CD14-positive monocyte (primary cell): Measurements from ENCODE around the gene HTR7. TPM values are rescaled to one million over a fixed set of nuclear protein-coding genes. Genes with fewer than 3 reads are reported as not detected.

Experiments
- DNase-seq, 3 donors: peaks; one replicate each; pipeline ENCODE4 v3.0.0-alpha.2; 2011 to 2022
- H2AFZ ChIP-seq: 2 replicates; pipeline ENCODE4 v1.6.0; 2012; ENCODE audit warnings: mild to moderate bottlenecking, low read depth, low read length, inconsistent platforms; ENCODE audit not compliant: insufficient read depth, poor library complexity, severe bottlenecking
- H3K27ac ChIP-seq, 2 donors: 1 replicate in 1 of 2; 2 replicates in 1 of 2; pipeline ENCODE4 v1.5.1; 2012 to 2013; ENCODE audit warnings: low read length in 2 of 2, control low read depth in 1 of 2, inconsistent platforms in 1 of 2, low read depth in 1 of 2, mild to moderate bottlenecking in 1 of 2
- H3K27me3 ChIP-seq, 2 donors: one replicate each; pipeline versions ENCODE4 v1.6.0 to v1.6.1; 2011 to 2013; ENCODE audit warnings: low read length in 2 of 2; ENCODE audit not compliant: control insufficient read depth in 2 of 2, insufficient read depth in 2 of 2
- H3K36me3 ChIP-seq, 2 donors: replicated peaks in 1 of 2; 1 replicate in 1 of 2; 2 replicates in 1 of 2; pipeline versions ENCODE4 v1.5.1 to v1.6.1; 2012 to 2013; ENCODE audit warnings: low read length in 2 of 2, control low read depth in 1 of 2, inconsistent platforms in 1 of 2, mild to moderate bottlenecking in 1 of 2; ENCODE audit not compliant: insufficient read depth in 2 of 2, control insufficient read depth in 1 of 2
- H3K4me1 ChIP-seq, 2 donors: 1 replicate in 1 of 2; 2 replicates in 1 of 2; pipeline versions ENCODE4 v1.5.1 to v1.6.1; 2012 to 2013; ENCODE audit warnings: low read length in 2 of 2, control low read depth in 1 of 2, inconsistent platforms in 1 of 2, mild to moderate bottlenecking in 1 of 2, moderate library complexity in 1 of 2; ENCODE audit not compliant: insufficient read depth in 2 of 2, control insufficient read depth in 1 of 2
- H3K4me2 ChIP-seq: replicated peaks from 2 replicates; pipeline ENCODE3; 2012; ENCODE audit warnings: low read length, moderate library complexity, mild to moderate bottlenecking; ENCODE audit not compliant: poor library complexity, severe bottlenecking; ENCODE audit errors: extremely low read depth
- H3K4me3 ChIP-seq, 3 experiments: fragments of 200-600 bp in 1 of 3; sonication (generic) in 1 of 3; replicated peaks in 1 of 3; 1 replicate in 2 of 3; 2 replicates in 1 of 3; pipeline ENCODE4 v1.5.1; 2011 to 2013; ENCODE audit warnings: low read length in 3 of 3, mild to moderate bottlenecking in 3 of 3, control low read depth in 2 of 3, low read depth in 2 of 3, inconsistent platforms in 1 of 3, moderate library complexity in 1 of 3
- H3K79me2 ChIP-seq: 2 replicates; pipeline ENCODE4 v1.6.0; 2012; ENCODE audit warnings: mild to moderate bottlenecking, control low read depth, inconsistent platforms, low read length, moderate library complexity; ENCODE audit not compliant: insufficient read depth
- H3K9ac ChIP-seq: 2 replicates; pipeline ENCODE4 v1.6.0; 2017; ENCODE audit warnings: low read length, mild to moderate bottlenecking; ENCODE audit not compliant: insufficient read depth, poor library complexity, severe bottlenecking
- H3K9me3 ChIP-seq, 2 donors: replicated peaks in 1 of 2; 1 replicate in 1 of 2; 2 replicates in 1 of 2; pipeline versions ENCODE4 v1.5.1 to v1.6.1; 2012 to 2013; ENCODE audit warnings: low read length in 2 of 2, control low read depth in 1 of 2; ENCODE audit not compliant: control insufficient read depth in 1 of 2, insufficient read depth in 1 of 2
- H4K20me1 ChIP-seq: 2 replicates; pipeline ENCODE4 v1.6.0; 2012; ENCODE audit warnings: mild to moderate bottlenecking, low read length, control low read depth, moderate library complexity; ENCODE audit not compliant: insufficient read depth
- H3K27ac Mint-ChIP-seq, 7 donors: one replicate each; pipeline ENCODE4 v1.8.0; 2020; ENCODE audit warnings: mild to moderate bottlenecking in 7 of 7, mixed read lengths in 7 of 7, moderate library complexity in 6 of 7, inconsistent platforms in 2 of 7
- H3K27me3 Mint-ChIP-seq, 3 donors: one replicate each; pipeline ENCODE4 v1.8.0; 2021 to 2022; ENCODE audit warnings: low read depth in 3 of 3, mild to moderate bottlenecking in 3 of 3, mixed read lengths in 3 of 3, moderate library complexity in 3 of 3, inconsistent platforms in 1 of 3
- H3K36me3 Mint-ChIP-seq, 2 donors: one replicate each; pipeline ENCODE4 v1.8.0; 2020; ENCODE audit warnings: mixed read lengths in 2 of 2, inconsistent platforms in 1 of 2, mild to moderate bottlenecking in 1 of 2
- H3K4me1 Mint-ChIP-seq: one replicate; pipeline ENCODE4 v1.8.0; 2020; ENCODE audit warnings: mild to moderate bottlenecking, mixed read lengths
- H3K4me3 Mint-ChIP-seq, 2 donors: one replicate each; pipeline ENCODE4 v1.8.0; 2020; ENCODE audit warnings: mild to moderate bottlenecking in 2 of 2, mixed read lengths in 2 of 2, moderate library complexity in 1 of 2
- H3K9me3 Mint-ChIP-seq, 7 donors: one replicate each; pipeline ENCODE4 v1.8.0; 2020 to 2022; ENCODE audit warnings: mixed read lengths in 7 of 7, mild to moderate bottlenecking in 6 of 7, moderate library complexity in 6 of 7, inconsistent platforms in 2 of 7
- WGBS: methylation state at CpG from one replicate; pipeline ENCODE4 v1.1.5; 2013; ENCODE audit warnings: missing lambda C conversion rate; ENCODE audit not compliant: insufficient coverage; 5-methylcytosine and 5-hydroxymethylcytosine counted together
- intact Hi-C, 2 donors: fragments of 100-400 bp; cut with micrococcal nuclease; formaldehyde crosslinking; loops; one replicate each; pipeline versions ENCODE4 v1.15.0 to v1.15.1; 2023
- polyA plus RNA-seq, 3 donors: library from polyadenylated mRNA; depleted of rRNA in 1 of 3; unstranded in 2 of 3; stranded (reverse) in 1 of 3; fragments of 300-500 nt in 2 of 3; fragments of >200 nt in 1 of 3; fragmentation: Illumina TruSeq in 2 of 3; gene quantifications; 1 replicate in 2 of 3; 2 replicates in 1 of 3; pipeline ENCODE4 v1.2.3, GENCODE V29; 2012 to 2021
- TF ChIP-seq, protein P1 (sequence below): fragments of 200-600 bp; IDR thresholded peaks from one replicate; pipeline ENCODE4 v1.8.0; 2022; ENCODE audit warnings: antibody characterized with exemption, mild to moderate bottlenecking

Gene HTR7
- polyA plus RNA-seq, 3 donors: 0.95 to 1.6 (median 1.1) TPM

DNA sequence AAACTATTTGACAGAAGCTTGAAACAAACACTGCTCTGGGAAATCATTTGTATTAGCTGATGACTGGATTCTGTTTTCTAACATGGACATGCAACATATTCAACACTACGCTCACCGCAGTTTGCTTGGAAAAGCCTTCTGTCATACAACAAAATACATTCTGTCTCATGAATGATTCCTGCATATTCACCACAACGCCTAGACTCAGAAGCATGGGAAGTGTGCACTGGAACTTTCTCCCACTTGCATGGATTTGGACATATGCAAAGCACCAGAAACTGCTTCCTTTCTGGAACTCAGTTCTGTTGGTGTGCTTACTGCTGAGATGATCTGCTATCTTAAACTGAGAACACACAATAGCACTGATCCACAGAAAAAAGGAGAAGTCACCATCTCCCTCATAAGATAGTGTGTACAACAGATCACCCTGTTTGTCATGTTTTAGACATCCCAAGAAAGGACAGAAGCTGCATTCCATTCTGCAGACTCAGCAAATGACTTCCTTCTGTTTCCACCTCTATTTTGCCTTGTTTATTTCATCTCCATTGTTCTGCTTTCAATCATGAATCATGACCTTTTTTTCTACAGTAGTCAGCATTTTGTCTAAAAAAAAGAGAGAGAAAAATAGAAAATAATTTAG is 115.8 kb downstream of the HTR7 start:
- H2AFZ ChIP-seq: no peak overlapping the region
- WGBS: 100% methylated on average over 2 of the region's 3 CpGs
- no peak overlapping the region for H3K4me2 ChIP-seq
- peaks cover 7% of the 10 kb centered on the region for H3K4me1 Mint-ChIP-seq
- H3K27ac Mint-ChIP-seq: no peak overlapping the region
- no peaks in the 10 kb centered on the region for H3K36me3 ChIP-seq
- H3K4me3 Mint-ChIP-seq: no peak overlapping the region
- H3K9ac ChIP-seq: no peak overlapping the region
- H3K9me3 Mint-ChIP-seq: no peaks in the 10 kb centered on the region
- no peaks in the 10 kb centered on the region for H3K9me3 ChIP-seq
- no peaks in the 10 kb centered on the region for H3K4me1 ChIP-seq
- H3K27me3 Mint-ChIP-seq: peaks cover 0 to 3% (median 0%) of the 10 kb centered on the region in 3 donors
- H3K27me3 ChIP-seq: peaks cover 0 to 5% of the 10 kb centered on the region in 2 donors
- H3K36me3 Mint-ChIP-seq: no peaks in the 10 kb centered on the region
- intact Hi-C loops: no loop called here
- DNase-seq: peak in 1 of 3 donors; percentile 2
- H4K20me1 ChIP-seq: no peaks in the 10 kb centered on the region
- H3K27ac ChIP-seq: no peak overlapping the region
- TF ChIP-seq, protein P1, sequence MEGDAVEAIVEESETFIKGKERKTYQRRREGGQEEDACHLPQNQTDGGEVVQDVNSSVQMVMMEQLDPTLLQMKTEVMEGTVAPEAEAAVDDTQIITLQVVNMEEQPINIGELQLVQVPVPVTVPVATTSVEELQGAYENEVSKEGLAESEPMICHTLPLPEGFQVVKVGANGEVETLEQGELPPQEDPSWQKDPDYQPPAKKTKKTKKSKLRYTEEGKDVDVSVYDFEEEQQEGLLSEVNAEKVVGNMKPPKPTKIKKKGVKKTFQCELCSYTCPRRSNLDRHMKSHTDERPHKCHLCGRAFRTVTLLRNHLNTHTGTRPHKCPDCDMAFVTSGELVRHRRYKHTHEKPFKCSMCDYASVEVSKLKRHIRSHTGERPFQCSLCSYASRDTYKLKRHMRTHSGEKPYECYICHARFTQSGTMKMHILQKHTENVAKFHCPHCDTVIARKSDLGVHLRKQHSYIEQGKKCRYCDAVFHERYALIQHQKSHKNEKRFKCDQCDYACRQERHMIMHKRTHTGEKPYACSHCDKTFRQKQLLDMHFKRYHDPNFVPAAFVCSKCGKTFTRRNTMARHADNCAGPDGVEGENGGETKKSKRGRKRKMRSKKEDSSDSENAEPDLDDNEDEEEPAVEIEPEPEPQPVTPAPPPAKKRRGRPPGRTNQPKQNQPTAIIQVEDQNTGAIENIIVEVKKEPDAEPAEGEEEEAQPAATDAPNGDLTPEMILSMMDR: no peak
- H3K4me3 ChIP-seq: no peak overlapping the region
- H3K79me2 ChIP-seq: no peaks in the 10 kb centered on the region

DNA sequence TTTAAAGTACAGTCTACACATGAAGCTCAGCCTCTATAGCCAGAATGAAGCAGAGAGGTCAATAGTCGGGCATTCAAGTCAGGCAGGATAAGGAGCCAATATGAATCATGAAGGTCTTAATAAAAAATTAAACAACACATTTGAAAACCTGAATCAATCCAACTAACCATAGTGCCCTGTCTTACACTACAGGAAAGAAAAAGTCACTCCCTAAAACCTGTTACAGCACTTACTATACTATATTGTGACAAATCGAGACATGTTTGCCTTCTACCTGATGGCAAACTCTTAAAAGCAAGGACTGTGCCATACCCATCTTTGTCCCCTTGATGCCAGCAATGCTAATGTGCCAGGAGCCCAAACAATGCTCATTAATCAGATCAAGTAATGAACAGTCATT is 117.6 kb downstream of the HTR7 start:
- Histone ChIP-seq H3K9me3 (no peaks in the 10 kb centered on the region), H2AFZ (no peak overlapping the region), H3K4me1 (no peaks in the 10 kb centered on the region), H3K4me2 (no peak overlapping the region), H3K27ac (no peak overlapping the region), H3K79me2 (no peaks in the 10 kb centered on the region), H3K36me3 (no peaks in the 10 kb centered on the region), H3K4me3 (no peak overlapping the region), H3K9ac (no peak overlapping the region), H4K20me1 (no peaks in the 10 kb centered on the region), H3K27me3 (peaks cover 0 to 3% of the 10 kb centered on the region in 2 donors)
- Mint-ChIP-seq H3K4me1 (peaks cover 7% of the 10 kb centered on the region), H3K4me3 (no peak overlapping the region), H3K27me3 (peaks cover 0 to 4% (median 2%) of the 10 kb centered on the region in 3 donors), H3K27ac (no peak overlapping the region), H3K9me3 (no peaks in the 10 kb centered on the region), H3K36me3 (no peaks in the 10 kb centered on the region)
- intact Hi-C loops: no loop called here
- TF ChIP-seq, protein P1: no peak
- no peak for DNase-seq
- WGBS: 83% methylated on average over 1 of the region's 2 CpGs
